ENCODE results near the gene RABGAP1L. TPM values are rescaled to one million over a fixed set of nuclear protein-coding genes. Genes with fewer than 3 reads are reported as not detected.

RABGAP1L gene
- total RNA-seq, 1 experiment from 2014 or later, result 29.3 TPM

- TF ChIP-seq CTCF (IDR thresholded peaks at IDR 0.05 in 2 of 3, conservative IDR thresholded peaks at IDR 0.05 in 1 of 3; ENCODE audit: borderline replicate concordance in 1 of 3, insufficient read depth in 1 of 3, low read depth in 2 of 3, low read length in 2 of 3), result no peak
- no peak for TF ChIP-seq POLR2A (IDR thresholded peaks at IDR 0.05; ENCODE audit: borderline replicate concordance, extremely low read depth, insufficient read depth, insufficient read length)
- no peak for TF ChIP-seq MAX (IDR thresholded peaks at IDR 0.05)
- TF ChIP-seq RAD21 (IDR thresholded peaks at IDR 0.05; ENCODE audit: low read depth), result no peak
- no peak for TF ChIP-seq SIN3A (IDR thresholded peaks at IDR 0.05; ENCODE audit: low read depth)
These were observed 480.1 kb downstream of the RABGAP1L start (continued) for GRCh38 chr1:174639461-174639860.

- H3K4me3 ChIP-seq (replicated peaks in 1 of 2; ENCODE audit: low read depth in 1 of 2, low read length in 2 of 2), result no peak overlapping the region
- H3K9me3 ChIP-seq (ENCODE audit: control insufficient read depth in 1 of 2, insufficient read depth in 1 of 2, low read depth in 1 of 2, low read length in 2 of 2), result no peaks in the 10 kb centered on the region
- H3K27me3 ChIP-seq (ENCODE audit: insufficient read depth, low read length), result no peaks in the 10 kb centered on the region
- H2AFZ ChIP-seq (ENCODE audit: low read depth, low read length, poor library complexity, severe bottlenecking), result no peak overlapping the region
- CTCF ChIA-PET, result no interaction called here
- BruUV-seq (replicated peaks), result no TSS peak
- RAD21 ChIA-PET (ENCODE audit: low non-redundant PET in 1 of 2, low total read pairs in 2 of 2, uncharacterized antibody in 2 of 2, unreplicated experiment in 2 of 2), result no interaction called here
- no peaks in the 10 kb centered on the region for H4K20me1 ChIP-seq (ENCODE audit: insufficient read depth)
- no peak overlapping the region for H3K9ac ChIP-seq (ENCODE audit: low read length)
- no peaks in the 10 kb centered on the region for H3K36me3 ChIP-seq (ENCODE audit: control insufficient read depth in 1 of 2, insufficient read depth in 2 of 2, low read length in 2 of 2)
- H3K4me2 ChIP-seq (ENCODE audit: low read length), result no peak overlapping the region
- ATAC-seq (no peak), DNase-seq (ENCODE audit: low read depth, low spot score) (no peak)
- POLR2A ChIA-PET, result no interaction called here
- H3K9me2 ChIP-seq (ENCODE audit: insufficient read depth), result no peaks in the 10 kb centered on the region
- no peaks in the 10 kb centered on the region for H3K79me2 ChIP-seq (ENCODE audit: insufficient read depth, low read length)
- no peaks in the 10 kb centered on the region for H3K4me1 ChIP-seq (ENCODE audit: control insufficient read depth in 1 of 2, insufficient read depth in 2 of 2, low read length in 2 of 2)
- intact Hi-C loops (cut with micrococcal nuclease), result no loop called here
- no peak overlapping the region for H3K27ac ChIP-seq (ENCODE audit: low read depth, low read length)
- TF ChIP-seq POLR2A (IDR thresholded peaks at IDR 0.05; ENCODE audit: borderline replicate concordance, extremely low read depth, insufficient read depth, insufficient read length), result no peak
- TF ChIP-seq CBX3 (IDR thresholded peaks at IDR 0.05; ENCODE audit: low read depth), result no peak
- TF ChIP-seq EGR1 (IDR thresholded peaks at IDR 0.05; ENCODE audit: low read depth), result no peak
- TF ChIP-seq SP1 (IDR thresholded peaks at IDR 0.05; ENCODE audit: low read depth), result no peak
- TF ChIP-seq MAX (IDR thresholded peaks at IDR 0.05), result no peak
- no peak for TF ChIP-seq TCF7L2 (IDR thresholded peaks at IDR 0.05; ENCODE audit: borderline replicate concordance, extremely low read depth, insufficient read depth, insufficient read length)
- no peak for TF ChIP-seq ZNF274 (IDR thresholded peaks at IDR 0.05; ENCODE audit: low read depth, low read length)
- TF ChIP-seq CEBPB (IDR thresholded peaks at IDR 0.05; ENCODE audit: low read depth), result no peak
- TF ChIP-seq RAD21 (IDR thresholded peaks at IDR 0.05; ENCODE audit: low read depth), result no peak
- TF ChIP-seq ELF1 (IDR thresholded peaks at IDR 0.05; ENCODE audit: borderline replicate concordance, low read depth), result no peak
- no peak for TF ChIP-seq ZFX (IDR thresholded peaks at IDR 0.05)
- no peak for TF ChIP-seq SIN3A (IDR thresholded peaks at IDR 0.05; ENCODE audit: low read depth)
- no peak for TF ChIP-seq SRF (IDR thresholded peaks at IDR 0.05; ENCODE audit: low read depth)
- TF ChIP-seq CTCF (IDR thresholded peaks at IDR 0.05 in 2 of 3, conservative IDR thresholded peaks at IDR 0.05 in 1 of 3; ENCODE audit: borderline replicate concordance in 1 of 3, insufficient read depth in 1 of 3, low read depth in 2 of 3, low read length in 2 of 3), result no peak
- TF ChIP-seq POLR2AphosphoS5 (IDR thresholded peaks at IDR 0.05; ENCODE audit: low read depth, low read length), result no peak
- no peak for TF ChIP-seq EZH2 (IDR thresholded peaks at IDR 0.05)
- no peak for TF ChIP-seq EZH2phosphoT487 (IDR thresholded peaks at IDR 0.05; ENCODE audit: borderline replicate concordance)
- TF ChIP-seq ZBTB33 (IDR thresholded peaks at IDR 0.05; ENCODE audit: extremely low read depth, insufficient replicate concordance, low read length), result no peak
- TF ChIP-seq ATF3 (IDR thresholded peaks at IDR 0.05), result no peak
These were observed 481.5 kb downstream of the RABGAP1L start for GRCh38 chr1:174640783-174641182.

Data from HCT116 (cell line).